ENCODE measurements around the gene CD164L2. TPM values are rescaled to one million over a fixed set of nuclear protein-coding genes. Genes with fewer than 3 reads are reported as not detected.

CD164L2 gene
- total and polyA plus RNA-seq, 4 experiments from 2014 or later, result 0.22 TPM; not detected in 3

- no peak overlapping the region for H3K4me3 Mint-ChIP-seq
- H3K27me3 Mint-ChIP-seq, result no peaks in the 10 kb centered on the region
- no peaks in the 10 kb centered on the region for H3K4me1 ChIP-seq (ENCODE audit: insufficient read depth, low read length)
- peaks cover 0 to 10% of the 10 kb centered on the region in 2 donors for H3K36me3 Mint-ChIP-seq
- H3K36me3 ChIP-seq (ENCODE audit: insufficient read depth, low read length), result no peaks in the 10 kb centered on the region
- H3K9me3 Mint-ChIP-seq, result no peaks in the 10 kb centered on the region
- peaks cover 3 to 18% (median 9%) of the 10 kb centered on the region in 4 donors for H3K4me1 Mint-ChIP-seq
- H3K4me3 ChIP-seq (ENCODE audit: low read length in 2 of 2), result no peak overlapping the region
- POLR2A ChIA-PET (ENCODE audit: partially characterized antibody), result interaction anchor here (0.5 to 1.2 kb wide), 2 partner anchors 73 to 75 kb away, joined by 3 to 4 read pairs; no protein-coding TSS in a partner anchor
- peak overlapping the region in 2 of 7 donors; percentile 32 to 60 for H3K27ac Mint-ChIP-seq
- DNase-seq, result no peak
- no peak overlapping the region for H3K27ac ChIP-seq (ENCODE audit: low read depth, low read length)
- CTCF ChIA-PET (ENCODE audit: partially characterized antibody), result interaction anchor here (1.1 to 13.9 kb wide), 8 partner anchors 13 to 269 kb away, joined by 3 to 317 read pairs (median 3); no protein-coding TSS in a partner anchor
- no peaks in the 10 kb centered on the region for H3K9me3 ChIP-seq (ENCODE audit: control insufficient read depth in 1 of 2, low read length in 2 of 2)
- intact Hi-C loops (cut with micrococcal nuclease), result no loop called here
- H3K27me3 ChIP-seq (ENCODE audit: insufficient read depth, low read length), result no peaks in the 10 kb centered on the region
Observed at GRCh38 chr1:27400963-27401341, 17.8 kb upstream of the CD164L2 start.

DNA sequence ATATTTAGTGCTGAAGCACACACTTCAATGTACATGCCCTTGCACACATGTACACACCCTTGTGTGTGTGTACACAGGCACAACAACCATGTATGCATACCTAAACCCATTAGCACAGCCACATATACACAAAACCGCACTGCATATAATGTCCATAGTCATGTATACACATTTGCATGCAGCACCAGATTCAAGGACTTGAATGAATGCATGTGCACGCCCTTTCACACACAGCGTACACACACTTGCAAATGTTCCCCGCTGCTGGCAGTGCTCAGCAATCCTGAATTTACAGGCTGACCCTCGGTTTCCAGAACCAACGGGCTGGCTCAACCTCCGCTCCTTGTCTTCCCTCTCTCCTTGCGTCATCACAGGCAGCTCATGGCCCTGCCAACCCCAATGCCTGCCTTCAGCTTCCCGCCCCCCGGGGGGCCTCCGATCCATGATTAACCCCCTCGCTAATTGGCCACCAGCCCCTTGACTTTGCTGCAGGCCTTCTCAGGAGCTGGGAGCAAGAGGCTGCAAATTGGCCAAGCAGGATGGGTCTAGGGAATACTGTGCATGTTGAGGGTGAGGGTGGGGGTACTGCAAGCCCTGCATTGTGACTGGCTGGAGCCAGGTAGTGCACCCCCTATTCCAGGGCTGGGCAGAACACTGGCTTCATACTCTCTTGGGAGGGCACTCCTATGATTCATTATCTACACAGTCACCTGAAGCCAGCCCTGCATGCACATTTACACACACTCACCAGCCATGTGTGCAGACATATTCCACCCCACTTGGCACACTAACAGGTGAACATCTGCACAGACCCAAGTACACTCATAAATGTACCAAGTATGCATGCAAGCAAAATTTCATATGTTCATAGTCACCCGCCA, 17.2 kb upstream of the CD164L2 start:
- CTCF ChIA-PET (ENCODE audit: partially characterized antibody), result interaction anchor here (1.5 to 13.9 kb wide), 3 partner anchors 12 to 207 kb away, joined by 3 to 317 read pairs (median 75); partner anchors contain the start of gene AHDC1
- H3K27ac Mint-ChIP-seq, result peak overlapping the region in 4 of 7 donors; percentile 60 to 85 (median 68)
- Histone ChIP-seq H3K27me3 (ENCODE audit: insufficient read depth, low read length) (no peaks in the 10 kb centered on the region), H3K4me1 (ENCODE audit: insufficient read depth, low read length) (peaks cover 4% of the 10 kb centered on the region), H3K27ac (ENCODE audit: low read depth, low read length) (no peak overlapping the region), H3K4me3 (ENCODE audit: low read length in 2 of 2) (no peak overlapping the region), H3K36me3 (ENCODE audit: insufficient read depth, low read length) (no peaks in the 10 kb centered on the region), H3K9me3 (ENCODE audit: control insufficient read depth in 1 of 2, low read length in 2 of 2) (no peaks in the 10 kb centered on the region)
- DNase-seq, result no peak
- no peaks in the 10 kb centered on the region for H3K9me3 Mint-ChIP-seq
- no peaks in the 10 kb centered on the region for H3K27me3 Mint-ChIP-seq
- peaks cover 3 to 18% (median 10%) of the 10 kb centered on the region in 4 donors for H3K4me1 Mint-ChIP-seq
- POLR2A ChIA-PET (ENCODE audit: partially characterized antibody), result interaction anchor here (0.5 to 1.2 kb wide), 3 partner anchors 73 to 208 kb away, joined by 3 to 4 read pairs (median 3); no protein-coding TSS in a partner anchor
- intact Hi-C loops (cut with micrococcal nuclease), result no loop called here
- H3K4me3 Mint-ChIP-seq, result peak overlapping the region in 1 of 8 donors; percentile 10
- H3K36me3 Mint-ChIP-seq, result peaks cover 0 to 5% of the 10 kb centered on the region in 2 donors

- intact Hi-C loops (cut with micrococcal nuclease), result loop anchor here (5.0 kb wide), 1 partner anchor 202 kb away; no protein-coding TSS in a partner anchor
- Mint-ChIP-seq H3K27ac (peak overlapping the region in 5 of 7 donors; percentile 39 to 71 (median 42)), H3K4me3 (no peak overlapping the region), H3K9me3 (peaks cover 0 to 1% (median 0%) of the 10 kb centered on the region in 8 donors), H3K27me3 (no peaks in the 10 kb centered on the region), H3K36me3 (peaks cover 0 to 3% of the 10 kb centered on the region in 2 donors), H3K4me1 (peaks cover 2 to 22% (median 16%) of the 10 kb centered on the region in 4 donors)
- no peaks in the 10 kb centered on the region for H3K36me3 ChIP-seq (ENCODE audit: insufficient read depth, low read length)
- ChIA-PET POLR2A (ENCODE audit: partially characterized antibody) (interaction anchor here (1.0 to 1.5 kb wide), 2 partner anchors 21 to 209 kb away, joined by 3 read pairs; no protein-coding TSS in a partner anchor), CTCF (ENCODE audit: partially characterized antibody) (interaction anchor here (1.1 to 13.9 kb wide), 6 partner anchors 12 to 208 kb away, joined by 3 to 317 read pairs (median 4); partner anchors contain the start of gene AHDC1)
- H3K27me3 ChIP-seq (ENCODE audit: insufficient read depth, low read length), result no peaks in the 10 kb centered on the region
- no peaks in the 10 kb centered on the region for H3K9me3 ChIP-seq (ENCODE audit: control insufficient read depth in 1 of 2, low read length in 2 of 2)
- no peak overlapping the region for H3K4me3 ChIP-seq (ENCODE audit: low read length in 2 of 2)
- H3K27ac ChIP-seq (ENCODE audit: low read depth, low read length), result no peak overlapping the region
- DNase-seq, result no peak
- H3K4me1 ChIP-seq (ENCODE audit: insufficient read depth, low read length), result peaks cover 11% of the 10 kb centered on the region
Observed at GRCh38 chr1:27399251-27400025, 16.3 kb upstream of the CD164L2 start.

- Mint-ChIP-seq H3K27ac (peak overlapping the region in 4 of 7 donors; percentile 4 to 71 (median 40)), H3K9me3 (peaks cover 0 to 1% (median 0%) of the 10 kb centered on the region in 8 donors), H3K4me1 (peaks cover 2 to 22% (median 14%) of the 10 kb centered on the region in 4 donors), H3K27me3 (no peaks in the 10 kb centered on the region), H3K4me3 (no peak overlapping the region), H3K36me3 (peaks cover 0 to 1% of the 10 kb centered on the region in 2 donors)
- Histone ChIP-seq H3K27ac (ENCODE audit: low read depth, low read length) (no peak overlapping the region), H3K4me1 (ENCODE audit: insufficient read depth, low read length) (peaks cover 11% of the 10 kb centered on the region), H3K36me3 (ENCODE audit: insufficient read depth, low read length) (no peaks in the 10 kb centered on the region), H3K27me3 (ENCODE audit: insufficient read depth, low read length) (no peaks in the 10 kb centered on the region), H3K4me3 (ENCODE audit: low read length in 2 of 2) (no peak overlapping the region), H3K9me3 (ENCODE audit: control insufficient read depth in 1 of 2, low read length in 2 of 2) (no peaks in the 10 kb centered on the region)
- no peak for DNase-seq
- intact Hi-C loops (cut with micrococcal nuclease), result loop anchor here (5.0 kb wide), 1 partner anchor 201 kb away; no protein-coding TSS in a partner anchor
- ChIA-PET CTCF (ENCODE audit: partially characterized antibody) (interaction anchor here (1.1 to 13.9 kb wide), 7 partner anchors 11 to 208 kb away, joined by 3 to 317 read pairs (median 4); partner anchors contain the start of gene AHDC1), POLR2A (ENCODE audit: partially characterized antibody) (interaction anchor here (1.0 to 1.5 kb wide), 2 partner anchors 22 to 327 kb away, joined by 3 read pairs; partner anchors contain the start of gene FAM76A)
Observed at GRCh38 chr1:27398405-27399149, 15.4 kb upstream of the CD164L2 start.

GRCh38 chr1:27397749-27398148, 14.6 kb upstream of the CD164L2 start:
- intact Hi-C loops (cut with micrococcal nuclease), result loop anchor here (5.0 kb wide), 1 partner anchor 200 kb away; no protein-coding TSS in a partner anchor
- no peak overlapping the region for H3K4me3 Mint-ChIP-seq

DNA sequence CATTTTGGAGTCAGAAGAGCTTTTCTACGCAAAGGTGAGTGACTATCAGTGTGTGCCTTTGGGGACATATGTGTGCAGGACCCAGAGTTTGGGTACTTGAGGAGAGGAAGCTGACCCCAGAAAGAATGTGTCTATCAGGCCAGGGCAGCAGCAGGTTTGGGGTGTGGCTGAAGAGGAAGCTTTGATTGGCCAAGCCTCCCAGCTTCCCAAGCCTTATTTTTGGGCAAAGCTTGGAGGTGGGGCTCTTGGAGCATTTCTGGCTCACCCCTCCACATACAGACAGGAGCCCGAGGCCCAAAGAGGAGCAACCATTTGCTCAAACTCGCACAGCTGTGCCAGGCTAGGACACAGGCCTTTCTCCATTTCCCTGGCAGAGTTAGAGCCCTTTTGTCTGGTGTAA, 14.0 kb upstream of the CD164L2 start:
- ChIA-PET POLR2A (ENCODE audit: partially characterized antibody) (interaction anchor here (0.6 to 2.6 kb wide), 7 partner anchors 31 to 508 kb away, joined by 3 to 15 read pairs (median 3); partner anchors contain the start of gene AHDC1), CTCF (ENCODE audit: partially characterized antibody) (interaction anchor here (0.9 to 13.9 kb wide), 16 partner anchors 9 to 294 kb away, joined by 3 to 317 read pairs (median 4); partner anchors contain the start of gene AHDC1)
- no peak for DNase-seq
- Histone ChIP-seq H3K27me3 (ENCODE audit: insufficient read depth, low read length) (no peaks in the 10 kb centered on the region), H3K36me3 (ENCODE audit: insufficient read depth, low read length) (no peaks in the 10 kb centered on the region), H3K4me1 (ENCODE audit: insufficient read depth, low read length) (peaks cover 18% of the 10 kb centered on the region), H3K27ac (ENCODE audit: low read depth, low read length) (no peak overlapping the region), H3K9me3 (ENCODE audit: control insufficient read depth in 1 of 2, low read length in 2 of 2) (no peaks in the 10 kb centered on the region), H3K4me3 (ENCODE audit: low read length in 2 of 2) (no peak overlapping the region)
- peaks cover 1 to 26% (median 12%) of the 10 kb centered on the region in 4 donors for H3K4me1 Mint-ChIP-seq
- peaks cover 0 to 1% of the 10 kb centered on the region in 2 donors for H3K36me3 Mint-ChIP-seq
- no peaks in the 10 kb centered on the region for H3K27me3 Mint-ChIP-seq
- no peak overlapping the region for H3K27ac Mint-ChIP-seq
- H3K9me3 Mint-ChIP-seq, result peaks cover 0 to 1% (median 0%) of the 10 kb centered on the region in 8 donors
- no peak overlapping the region for H3K4me3 Mint-ChIP-seq
- intact Hi-C loops (cut with micrococcal nuclease), result loop anchor here (5.0 kb wide), 1 partner anchor 200 kb away; no protein-coding TSS in a partner anchor

More at GRCh38 chr1:27397749-27398148, 14.6 kb upstream of the CD164L2 start:
- ChIA-PET CTCF (ENCODE audit: partially characterized antibody) (interaction anchor here (1.2 to 13.9 kb wide), 9 partner anchors 10 to 295 kb away, joined by 3 to 317 read pairs (median 7); partner anchors contain the start of gene AHDC1), POLR2A (ENCODE audit: partially characterized antibody) (interaction anchor here (0.9 to 1.1 kb wide), 4 partner anchors 32 to 328 kb away, joined by 3 read pairs; partner anchors contain the start of genes AHDC1 and FAM76A)
- DNase-seq, result no peak
- H3K27ac Mint-ChIP-seq, result peak overlapping the region in 3 of 7 donors; percentile 47 to 78 (median 59)
- Histone ChIP-seq H3K27ac (ENCODE audit: low read depth, low read length) (no peak overlapping the region), H3K27me3 (ENCODE audit: insufficient read depth, low read length) (no peaks in the 10 kb centered on the region), H3K36me3 (ENCODE audit: insufficient read depth, low read length) (no peaks in the 10 kb centered on the region), H3K9me3 (ENCODE audit: control insufficient read depth in 1 of 2, low read length in 2 of 2) (no peaks in the 10 kb centered on the region), H3K4me3 (ENCODE audit: low read length in 2 of 2) (no peak overlapping the region), H3K4me1 (ENCODE audit: insufficient read depth, low read length) (peaks cover 14% of the 10 kb centered on the region)
- H3K9me3 Mint-ChIP-seq, result peaks cover 0 to 1% (median 0%) of the 10 kb centered on the region in 8 donors
- peaks cover 0 to 22% (median 13%) of the 10 kb centered on the region in 4 donors for H3K4me1 Mint-ChIP-seq
- H3K36me3 Mint-ChIP-seq, result peaks cover 0 to 1% of the 10 kb centered on the region in 2 donors
- no peaks in the 10 kb centered on the region for H3K27me3 Mint-ChIP-seq
